ENCODE measurements around the gene ZNRF3.

GRCh38 chr22:28904211-28904896, 21.0 kb downstream of the ZNRF3 start:
- TF ChIP-seq, protein P1, sequence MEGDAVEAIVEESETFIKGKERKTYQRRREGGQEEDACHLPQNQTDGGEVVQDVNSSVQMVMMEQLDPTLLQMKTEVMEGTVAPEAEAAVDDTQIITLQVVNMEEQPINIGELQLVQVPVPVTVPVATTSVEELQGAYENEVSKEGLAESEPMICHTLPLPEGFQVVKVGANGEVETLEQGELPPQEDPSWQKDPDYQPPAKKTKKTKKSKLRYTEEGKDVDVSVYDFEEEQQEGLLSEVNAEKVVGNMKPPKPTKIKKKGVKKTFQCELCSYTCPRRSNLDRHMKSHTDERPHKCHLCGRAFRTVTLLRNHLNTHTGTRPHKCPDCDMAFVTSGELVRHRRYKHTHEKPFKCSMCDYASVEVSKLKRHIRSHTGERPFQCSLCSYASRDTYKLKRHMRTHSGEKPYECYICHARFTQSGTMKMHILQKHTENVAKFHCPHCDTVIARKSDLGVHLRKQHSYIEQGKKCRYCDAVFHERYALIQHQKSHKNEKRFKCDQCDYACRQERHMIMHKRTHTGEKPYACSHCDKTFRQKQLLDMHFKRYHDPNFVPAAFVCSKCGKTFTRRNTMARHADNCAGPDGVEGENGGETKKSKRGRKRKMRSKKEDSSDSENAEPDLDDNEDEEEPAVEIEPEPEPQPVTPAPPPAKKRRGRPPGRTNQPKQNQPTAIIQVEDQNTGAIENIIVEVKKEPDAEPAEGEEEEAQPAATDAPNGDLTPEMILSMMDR (conservative IDR thresholded peaks at IDR 0.05 in 1 of 2, IDR thresholded peaks at IDR 0.05 in 1 of 2; ENCODE audit: extremely low read depth in 1 of 2, insufficient read depth in 1 of 2, low read depth in 1 of 2, low read length in 2 of 2): no peak
- TF ChIP-seq EZH2 (IDR thresholded peaks at IDR 0.05; ENCODE audit: borderline replicate concordance, low read length): no peak
